ENCODE data around the gene CLDN19.

DNA sequence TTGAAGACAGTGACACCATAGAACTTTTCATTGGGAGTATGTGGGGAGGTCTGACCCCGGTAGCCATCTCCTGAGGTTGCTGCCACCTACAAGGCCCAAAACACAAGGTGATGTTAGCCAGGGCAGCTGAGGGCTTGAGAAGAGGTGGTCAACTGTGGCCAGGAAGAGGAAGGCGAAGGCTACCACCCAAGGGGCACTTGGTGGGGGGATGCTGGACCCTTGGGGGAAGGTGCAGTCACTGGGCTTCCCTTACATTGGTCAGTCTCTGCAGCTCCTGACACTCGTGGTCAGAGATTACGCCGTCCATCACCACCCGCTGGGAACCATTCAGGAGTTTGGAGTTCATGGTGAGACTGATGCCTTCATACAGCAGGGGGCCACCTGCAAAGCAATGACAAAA is 12.2 kb upstream of the CLDN19 start:
- TF ChIP-seq, protein P1, sequence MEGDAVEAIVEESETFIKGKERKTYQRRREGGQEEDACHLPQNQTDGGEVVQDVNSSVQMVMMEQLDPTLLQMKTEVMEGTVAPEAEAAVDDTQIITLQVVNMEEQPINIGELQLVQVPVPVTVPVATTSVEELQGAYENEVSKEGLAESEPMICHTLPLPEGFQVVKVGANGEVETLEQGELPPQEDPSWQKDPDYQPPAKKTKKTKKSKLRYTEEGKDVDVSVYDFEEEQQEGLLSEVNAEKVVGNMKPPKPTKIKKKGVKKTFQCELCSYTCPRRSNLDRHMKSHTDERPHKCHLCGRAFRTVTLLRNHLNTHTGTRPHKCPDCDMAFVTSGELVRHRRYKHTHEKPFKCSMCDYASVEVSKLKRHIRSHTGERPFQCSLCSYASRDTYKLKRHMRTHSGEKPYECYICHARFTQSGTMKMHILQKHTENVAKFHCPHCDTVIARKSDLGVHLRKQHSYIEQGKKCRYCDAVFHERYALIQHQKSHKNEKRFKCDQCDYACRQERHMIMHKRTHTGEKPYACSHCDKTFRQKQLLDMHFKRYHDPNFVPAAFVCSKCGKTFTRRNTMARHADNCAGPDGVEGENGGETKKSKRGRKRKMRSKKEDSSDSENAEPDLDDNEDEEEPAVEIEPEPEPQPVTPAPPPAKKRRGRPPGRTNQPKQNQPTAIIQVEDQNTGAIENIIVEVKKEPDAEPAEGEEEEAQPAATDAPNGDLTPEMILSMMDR (IDR thresholded peaks at IDR 0.05): no peak
- no peak for TF ChIP-seq POLR2A (IDR thresholded peaks at IDR 0.05)
